SHP77 treated with DMSO at 0.1 percent for 48 hours (cell line): ENCODE results near the gene VPS16.
"Not testable (repeated sequence)": the region's sequence is repeated elsewhere in the genome, so short reads cannot be mapped to it uniquely, and the experiment has no call there.

Source experiments
- DNase-seq: peaks from one replicate; lab custom pipeline; 2025; lab: John Stamatoyannopoulos, UW

Gene VPS16

DNA sequence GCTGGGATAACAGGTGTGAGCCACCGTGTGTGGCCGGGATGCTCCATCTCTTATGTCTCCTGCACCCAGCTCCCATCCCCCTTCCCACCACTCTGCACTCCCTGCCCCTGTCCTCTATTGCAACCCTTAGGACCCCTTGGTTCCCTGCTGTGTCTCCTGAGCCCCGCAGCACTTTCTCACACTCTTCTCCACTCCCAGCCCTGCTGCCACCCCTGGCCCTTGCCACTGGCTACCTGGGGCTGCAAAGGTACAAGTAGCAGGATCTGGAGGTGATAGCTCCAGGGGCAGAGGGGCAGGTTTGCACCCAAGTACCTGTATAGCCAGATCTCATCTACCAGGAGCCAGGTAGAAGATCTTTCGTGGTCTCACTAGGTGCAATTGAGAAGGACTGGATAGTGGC is 33.5 kb upstream of the VPS16 start:
- DNase-seq: no peak

DNA sequence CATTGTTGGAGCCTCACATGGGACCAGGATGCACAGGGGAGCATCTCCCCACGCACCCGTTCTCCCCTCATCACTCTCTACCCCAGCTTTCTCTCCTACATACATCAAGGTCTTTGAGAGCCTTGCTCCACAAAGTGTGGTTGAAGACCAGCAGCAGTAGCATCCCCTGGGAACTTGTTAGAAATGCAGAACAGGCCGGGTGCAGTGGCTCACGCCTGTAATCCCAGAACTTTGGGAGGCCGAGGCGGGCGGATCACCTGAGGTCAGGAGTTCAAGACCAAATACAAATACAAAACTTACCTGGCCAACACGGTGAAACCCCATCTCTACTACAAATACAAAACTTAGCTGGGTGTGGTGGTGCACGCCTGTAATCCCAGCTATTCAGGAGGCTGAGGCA is 32.6 kb upstream of the VPS16 start:
- not testable (repeated sequence) for DNase-seq

DNA sequence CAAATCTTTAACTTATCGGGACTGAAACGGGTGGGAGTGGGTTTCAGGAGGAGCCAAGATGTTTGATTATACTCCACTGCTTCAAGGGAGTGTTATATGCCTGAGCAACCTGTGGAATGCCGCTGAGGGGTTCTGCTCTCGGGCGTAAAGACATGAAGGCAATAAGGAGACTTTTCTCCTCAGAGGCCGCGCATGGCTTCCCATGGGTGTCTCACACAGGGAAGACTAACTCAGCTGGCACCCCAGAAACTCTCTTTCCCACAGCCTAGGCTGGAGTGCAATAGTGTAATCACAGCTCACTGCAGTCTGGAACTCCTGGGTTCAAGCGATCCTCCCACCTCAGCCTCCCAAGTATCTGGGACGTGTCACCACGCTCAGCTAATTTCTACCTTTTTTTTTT is 30.9 kb upstream of the VPS16 start:
- no peak for DNase-seq

DNA sequence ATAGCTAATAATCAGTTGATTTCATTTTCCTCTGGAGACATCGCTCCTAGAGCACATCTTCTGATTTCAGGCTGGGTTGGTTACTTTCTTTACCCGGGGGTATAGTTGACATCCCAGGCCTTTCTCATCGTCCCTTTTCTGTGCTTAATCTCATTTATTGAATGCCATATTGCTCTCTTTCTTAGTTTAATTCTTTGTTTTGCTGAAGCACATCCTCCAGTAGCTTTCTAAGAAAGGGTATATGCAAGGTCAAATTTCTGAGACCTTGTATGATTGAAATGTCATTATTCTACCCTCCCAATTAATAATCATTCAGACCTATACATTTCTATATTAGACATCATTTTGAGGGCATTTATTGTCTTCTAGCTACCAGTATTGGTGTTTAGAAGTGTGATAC is 28.4 kb upstream of the VPS16 start:
- no peak for DNase-seq

DNA sequence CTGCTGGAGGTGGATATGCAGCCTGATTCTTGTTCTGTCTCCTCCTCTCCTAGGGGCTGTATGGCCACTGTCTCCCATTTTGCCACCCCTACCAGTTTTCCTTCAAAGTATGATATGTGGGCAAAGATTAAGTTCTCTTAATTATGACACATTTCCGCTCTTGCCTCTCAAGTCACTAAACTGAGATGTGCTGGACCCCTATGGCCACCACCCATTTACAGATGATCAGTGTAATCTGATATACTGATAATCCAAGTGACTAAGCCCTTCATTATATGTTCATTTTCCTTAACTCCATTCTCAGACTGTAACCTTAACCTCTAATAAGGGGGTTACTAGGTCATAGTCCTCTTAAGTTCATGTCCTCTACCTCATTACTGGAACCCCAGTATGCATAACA is 26.5 kb upstream of the VPS16 start:
- DNase-seq: no peak

DNA sequence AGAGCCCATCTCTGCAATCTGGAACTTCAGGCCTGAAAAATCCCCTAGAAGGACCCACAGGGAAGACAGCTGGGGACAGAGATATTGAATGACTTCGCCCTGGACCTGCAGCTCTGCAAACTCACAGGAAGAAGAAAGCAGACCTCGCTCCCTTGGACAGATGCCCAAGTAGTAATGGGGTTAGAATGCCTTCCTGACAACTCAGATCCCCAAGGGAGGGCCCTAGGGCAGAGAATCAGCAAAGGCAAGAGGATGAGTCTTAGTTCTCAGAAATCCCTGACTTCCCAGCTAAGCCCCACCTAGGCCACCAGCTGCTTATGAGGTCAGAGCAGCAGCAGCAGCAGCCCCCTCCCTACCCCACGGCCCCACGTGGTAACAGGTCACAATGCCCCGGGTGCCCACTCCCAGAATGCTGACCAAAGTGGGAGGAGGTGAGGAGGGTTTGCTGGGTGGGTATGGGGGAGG is 25.9 kb upstream of the VPS16 start, which contains the start of gene C20orf141:
C20orf141 (plus strand) TSS at position 401 of the 465 bp plus-strand sequence. CDS start 198 bp downstream, outside the sequence.
- no peak for DNase-seq

DNA sequence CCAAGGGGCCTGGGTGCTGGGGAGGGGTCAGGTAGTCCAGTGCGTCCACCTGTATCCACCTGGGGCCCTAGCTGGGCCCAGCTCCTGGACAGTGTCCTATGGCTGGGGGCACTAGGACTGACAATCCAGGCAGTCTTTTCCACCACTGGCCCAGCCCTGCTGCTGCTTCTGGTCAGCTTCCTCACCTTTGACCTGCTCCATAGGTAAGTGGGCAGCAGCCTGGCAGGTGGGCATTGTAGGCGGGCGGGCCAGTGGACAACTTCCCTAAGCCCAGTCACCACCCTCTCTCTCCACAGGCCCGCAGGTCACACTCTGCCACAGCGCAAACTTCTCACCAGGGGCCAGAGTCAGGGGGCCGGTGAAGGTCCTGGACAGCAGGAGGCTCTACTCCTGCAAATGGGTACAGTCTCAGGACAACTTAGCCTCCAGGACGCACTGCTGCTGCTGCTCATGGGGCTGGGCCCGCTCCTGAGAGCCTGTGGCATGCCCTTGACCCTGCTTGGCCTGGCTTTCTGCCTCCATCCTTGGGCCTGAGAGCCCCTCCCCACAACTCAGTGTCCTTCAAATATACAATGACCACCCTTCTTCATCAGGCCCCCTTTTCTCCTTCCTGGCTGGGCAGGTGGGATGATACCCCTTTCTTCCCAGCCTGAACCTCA is 25.2 kb upstream of the VPS16 start:
- DNase-seq: no peak

DNA sequence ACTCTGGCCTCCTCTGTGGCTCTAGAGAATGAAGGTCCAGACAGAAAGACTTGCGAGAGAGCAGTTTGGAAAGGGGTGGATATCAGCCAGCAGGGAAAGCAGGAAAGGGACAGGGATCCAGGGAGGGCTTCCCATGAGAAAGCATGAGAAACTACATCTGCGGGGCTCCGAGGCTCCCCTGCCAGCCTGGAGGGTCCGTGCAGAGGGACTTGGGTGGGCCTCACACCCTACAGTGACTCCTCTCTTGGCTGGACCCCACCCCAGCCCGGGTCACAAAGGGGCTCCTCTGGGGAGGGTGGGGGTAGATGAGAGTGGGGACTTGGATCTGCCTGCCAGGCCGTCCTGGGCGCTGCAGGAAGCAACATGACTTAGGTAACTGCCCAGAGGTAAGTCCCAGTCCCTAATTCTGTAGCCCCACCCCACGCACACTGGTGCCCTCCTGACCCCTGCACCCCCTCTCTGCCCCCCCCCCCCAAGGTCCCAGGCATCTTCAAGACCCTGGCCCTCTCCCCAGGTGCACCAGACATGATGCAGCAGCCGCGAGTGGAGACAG is 24.4 kb upstream of the VPS16 start, which contains the start of gene TMEM239:
TMEM239 (plus strand) TSS at position 335 of the 553 bp plus-strand sequence; CDS start at position 526, 191 bp downstream.
- DNase-seq: no peak

DNA sequence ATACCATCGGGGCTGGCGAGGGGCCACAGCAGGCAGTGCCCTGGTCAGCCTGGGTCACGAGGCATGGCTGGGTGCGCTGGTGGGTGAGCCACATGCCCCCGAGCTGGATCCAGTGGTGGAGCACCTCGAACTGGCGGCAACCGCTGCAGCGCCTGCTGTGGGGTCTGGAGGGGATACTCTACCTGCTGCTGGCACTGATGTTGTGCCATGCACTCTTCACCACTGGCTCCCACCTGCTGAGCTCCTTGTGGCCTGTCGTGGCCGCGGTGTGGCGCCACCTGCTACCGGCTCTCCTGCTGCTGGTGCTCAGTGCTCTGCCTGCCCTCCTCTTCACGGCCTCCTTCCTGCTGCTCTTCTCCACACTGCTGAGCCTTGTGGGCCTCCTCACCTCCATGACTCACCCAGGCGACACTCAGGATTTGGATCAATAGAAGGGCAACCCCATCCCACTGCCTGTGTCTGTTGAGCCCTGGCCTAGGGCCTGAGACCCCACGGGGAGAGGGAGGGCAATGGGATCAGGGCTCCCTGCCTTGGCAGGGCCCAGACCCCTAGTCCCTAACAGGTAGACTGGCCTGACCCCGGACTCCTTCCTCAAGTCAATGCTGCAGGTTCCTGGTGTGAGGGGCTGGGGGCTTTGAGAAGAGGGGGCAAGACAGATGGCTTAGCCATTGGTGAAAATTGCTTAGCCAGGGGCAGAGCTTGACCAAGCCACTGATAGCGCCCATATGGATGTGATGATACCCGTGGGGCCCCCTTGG is 23.8 kb upstream of the VPS16 start:
- no peak for DNase-seq

DNA sequence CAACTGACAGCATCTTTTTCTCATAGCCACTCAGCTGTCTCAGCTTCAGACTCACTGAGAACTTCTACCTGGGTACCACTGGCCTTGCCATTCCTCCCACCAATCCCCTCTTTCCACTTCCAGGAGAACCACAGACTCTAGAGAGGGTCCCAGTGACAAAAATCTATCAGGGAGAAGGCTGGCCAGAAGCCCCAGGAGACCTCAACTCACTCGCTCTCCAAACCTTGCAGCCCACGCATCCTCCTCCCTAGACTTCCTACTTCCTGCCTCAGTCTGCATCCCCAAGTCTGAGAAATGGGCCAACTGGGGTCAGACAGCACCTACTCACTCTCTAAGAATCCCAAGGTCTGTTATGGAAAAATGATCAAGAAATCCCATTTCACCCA is 23.2 kb upstream of the VPS16 start:
- DNase-seq: no peak

DNA sequence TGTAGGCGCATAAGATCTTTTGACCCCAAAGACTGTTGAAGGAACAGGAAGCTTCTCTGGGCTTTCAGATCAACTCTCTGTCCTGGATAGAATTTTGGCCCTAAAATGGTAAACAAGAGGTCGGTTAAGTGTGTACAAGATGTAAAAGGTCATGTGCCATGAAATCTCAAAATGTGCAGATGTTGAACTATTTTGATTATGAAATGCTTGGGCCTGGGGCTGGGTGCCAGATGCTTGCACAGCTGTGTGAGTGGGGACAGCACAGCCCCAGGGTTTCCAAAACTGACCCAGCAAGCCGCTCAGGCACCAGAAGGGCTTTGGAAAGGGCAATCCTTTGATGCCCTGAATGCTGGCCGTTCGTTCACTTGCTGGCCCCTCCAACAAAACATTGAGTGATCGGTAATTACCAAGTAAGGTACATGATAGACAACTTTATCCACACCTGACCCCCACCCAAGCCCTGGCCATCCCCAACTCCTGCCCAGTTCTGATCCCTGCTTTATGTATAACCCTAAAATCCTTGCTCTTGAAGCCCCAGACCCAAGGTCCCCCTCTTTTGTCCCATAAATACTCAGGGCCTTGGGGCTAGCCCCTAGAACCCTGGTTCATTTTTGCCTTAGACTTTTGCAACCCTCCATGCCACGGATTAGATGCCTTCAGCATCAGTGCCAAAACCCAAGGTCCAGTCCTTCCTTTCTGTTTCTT is 22.5 kb upstream of the VPS16 start:
- DNase-seq: no peak

DNA sequence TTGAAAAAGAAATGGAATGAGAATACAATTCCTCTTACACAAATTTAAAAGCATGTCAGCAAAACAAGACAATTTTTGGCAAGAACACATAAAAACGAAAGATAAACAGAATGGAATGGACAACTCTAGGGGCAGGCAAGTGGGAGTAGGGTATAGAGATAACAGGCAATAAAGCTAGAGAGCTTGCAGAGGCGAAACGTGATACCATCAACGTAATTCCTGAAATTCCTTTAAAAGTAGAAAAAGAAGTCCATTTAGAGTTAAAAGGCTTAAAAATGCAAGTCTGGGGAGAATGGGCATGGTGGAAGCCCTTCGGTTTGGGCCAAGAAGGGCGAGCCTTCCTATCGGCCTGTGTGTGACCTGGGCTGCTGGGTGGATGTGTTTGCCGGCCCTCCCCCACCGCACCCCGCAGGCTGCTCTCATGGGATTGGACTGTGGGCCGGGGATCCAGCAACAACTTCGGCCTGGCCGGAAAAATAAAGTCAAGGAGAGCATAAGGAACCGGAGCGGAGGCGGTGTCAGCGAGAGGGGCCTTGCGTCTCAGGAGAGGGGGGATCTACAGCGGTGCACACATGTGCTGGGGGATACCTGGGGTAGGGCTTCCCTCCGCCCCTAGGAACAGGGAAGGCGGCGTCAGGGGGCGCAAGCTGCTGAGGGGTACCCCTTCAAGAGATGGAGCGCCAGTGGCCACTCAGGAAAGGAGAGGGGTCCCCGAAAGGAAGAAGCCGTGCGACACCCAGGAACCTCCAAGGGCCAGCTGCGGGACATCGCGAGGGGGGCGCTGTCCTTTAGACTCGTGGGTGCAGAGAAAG is 20.3 kb upstream of the VPS16 start:
- DNase-seq: no peak

DNA sequence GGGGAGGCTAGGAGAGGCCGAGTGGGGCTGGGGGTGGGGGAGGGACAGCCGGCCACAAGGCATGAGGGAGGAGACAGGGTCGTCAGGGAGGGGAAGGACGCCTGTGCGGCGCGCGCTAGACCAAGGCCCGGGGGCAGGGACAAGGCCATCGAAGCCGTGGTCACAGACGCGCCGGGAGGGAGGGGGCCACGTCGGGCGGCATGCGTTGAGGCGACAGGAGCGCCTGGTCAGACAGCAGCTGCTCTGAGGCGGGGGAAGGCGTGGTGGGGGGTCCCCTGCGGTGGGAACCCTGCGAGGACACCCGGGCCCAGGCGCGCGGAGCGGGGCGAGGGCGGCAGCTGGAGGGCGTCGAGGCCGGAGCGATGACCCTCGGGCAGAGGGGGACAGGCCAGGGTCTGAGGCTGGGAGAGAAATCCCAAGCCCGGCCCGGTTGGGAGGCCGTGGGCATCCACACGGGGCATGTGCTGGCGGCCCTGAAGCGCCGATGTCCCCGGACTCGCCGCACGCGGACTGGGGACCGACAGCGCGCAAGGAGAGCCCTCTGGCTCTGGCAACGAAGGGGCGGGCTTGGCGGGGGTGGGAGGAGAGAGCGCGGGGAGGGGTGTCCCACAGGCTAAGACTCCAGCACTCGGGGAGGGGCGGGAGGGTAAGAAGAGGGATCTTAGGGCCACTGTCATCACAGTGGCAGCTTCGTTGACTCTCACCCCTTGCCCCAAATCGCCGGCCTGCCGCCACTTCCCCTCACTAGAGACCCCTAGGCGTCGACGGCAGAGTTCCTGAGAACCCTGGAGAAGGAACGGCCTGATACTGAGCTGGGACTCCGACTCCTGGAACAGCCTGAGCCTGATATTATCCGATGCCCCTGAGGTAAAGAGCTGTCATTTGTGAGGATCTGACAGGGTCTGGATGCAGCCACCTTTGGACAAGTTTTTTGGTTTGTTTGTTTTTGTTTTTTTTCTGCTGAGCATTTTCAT is 19.4 kb upstream of the VPS16 start:
- no peak for DNase-seq

DNA sequence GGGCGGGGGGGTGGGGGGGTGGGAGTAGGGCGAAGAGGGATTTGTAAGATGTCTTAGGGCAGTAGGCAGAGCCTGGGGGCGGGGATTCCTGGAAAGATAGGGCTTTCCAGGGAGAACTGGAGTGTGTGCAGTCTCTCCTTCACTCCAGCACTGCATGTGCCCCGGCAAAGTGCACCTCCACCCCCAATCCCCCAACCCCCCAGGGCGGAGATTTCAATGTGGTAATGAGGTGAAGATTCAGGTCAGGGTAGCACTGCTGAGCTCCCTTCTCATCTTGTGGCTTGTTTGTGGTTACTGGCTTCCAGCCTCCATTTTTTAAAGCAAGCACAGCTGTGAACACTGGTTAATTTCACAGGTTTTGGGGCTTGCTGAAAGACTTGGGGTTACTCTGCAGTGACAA is 18.5 kb upstream of the VPS16 start:
- no peak for DNase-seq

DNA sequence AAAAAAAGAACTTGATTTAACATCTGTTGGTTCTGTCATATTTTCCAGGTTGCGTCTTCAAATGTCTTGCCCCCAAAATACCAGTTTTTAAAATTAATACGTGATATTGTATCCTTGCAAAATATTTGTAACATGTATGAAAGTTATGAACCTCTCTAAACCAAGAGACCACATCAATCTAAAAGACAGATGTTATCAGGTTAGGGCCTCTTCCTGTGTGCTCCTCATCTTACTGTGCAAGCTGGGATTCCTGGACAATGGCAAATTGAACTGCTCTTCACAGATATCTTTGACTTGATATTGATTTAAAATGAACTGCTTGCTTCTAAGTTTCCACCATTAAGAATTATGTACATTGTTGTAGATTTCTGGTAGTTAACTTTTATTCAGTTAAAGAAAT is 14.8 kb upstream of the VPS16 start:
- DNase-seq: no peak

DNA sequence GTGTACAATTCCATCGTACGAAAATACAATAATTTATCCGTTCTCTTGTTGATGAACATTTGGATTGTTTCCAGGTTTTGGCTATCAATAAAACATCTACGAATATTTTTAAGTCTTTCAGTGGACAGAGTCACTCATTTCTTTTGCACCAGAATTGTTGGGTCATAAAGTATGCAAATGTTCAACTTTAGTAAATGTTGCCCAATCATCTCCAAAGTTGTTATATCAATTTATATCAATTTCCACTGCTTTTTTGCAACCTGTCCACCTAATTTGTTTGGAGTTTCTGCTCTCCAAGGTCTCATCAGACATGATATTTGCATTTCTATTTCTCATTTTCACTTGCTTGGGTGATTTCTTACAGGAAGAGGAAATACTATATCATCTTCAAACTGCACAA is 13.9 kb upstream of the VPS16 start:
- DNase-seq: no peak

DNA sequence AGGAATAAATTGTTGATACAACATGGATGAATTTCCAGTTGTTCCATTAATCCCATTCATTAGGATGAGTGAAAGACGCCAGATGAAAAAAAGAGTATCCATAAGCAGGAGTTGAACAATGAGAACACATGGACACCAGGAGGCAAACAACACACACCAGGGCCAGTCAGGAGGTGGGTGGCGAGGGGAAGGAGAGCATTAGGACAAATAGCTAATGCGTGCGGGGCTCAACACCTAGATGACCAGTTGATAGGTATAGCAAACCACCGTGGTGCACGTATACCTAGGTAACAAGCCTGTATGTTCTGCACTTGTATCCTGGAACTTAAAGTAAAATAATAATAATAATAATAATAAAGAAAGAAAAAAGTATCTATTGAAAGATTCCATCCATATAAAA is 11.2 kb upstream of the VPS16 start:
- DNase-seq: no peak

DNA sequence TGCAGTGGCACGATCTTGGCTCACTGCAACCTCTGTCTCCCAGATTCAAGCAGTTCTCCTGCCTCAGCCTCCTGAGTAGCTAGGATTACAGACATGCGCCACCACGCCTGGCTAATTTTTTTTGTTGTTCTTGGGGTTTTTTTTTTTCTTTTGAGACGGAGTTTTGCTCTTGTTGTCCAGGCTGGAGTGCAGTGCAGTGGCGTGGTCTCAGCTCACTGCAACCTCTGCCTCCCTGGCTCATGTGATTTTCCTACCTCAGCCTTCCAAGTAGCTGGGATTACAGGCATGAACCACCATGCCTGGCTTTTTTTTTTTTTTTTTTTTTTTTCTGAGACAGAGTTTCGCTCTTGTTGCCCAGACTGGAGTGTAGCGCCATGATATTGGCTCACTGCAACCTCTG is 9.3 kb upstream of the VPS16 start:
- not testable (repeated sequence) for DNase-seq

DNA sequence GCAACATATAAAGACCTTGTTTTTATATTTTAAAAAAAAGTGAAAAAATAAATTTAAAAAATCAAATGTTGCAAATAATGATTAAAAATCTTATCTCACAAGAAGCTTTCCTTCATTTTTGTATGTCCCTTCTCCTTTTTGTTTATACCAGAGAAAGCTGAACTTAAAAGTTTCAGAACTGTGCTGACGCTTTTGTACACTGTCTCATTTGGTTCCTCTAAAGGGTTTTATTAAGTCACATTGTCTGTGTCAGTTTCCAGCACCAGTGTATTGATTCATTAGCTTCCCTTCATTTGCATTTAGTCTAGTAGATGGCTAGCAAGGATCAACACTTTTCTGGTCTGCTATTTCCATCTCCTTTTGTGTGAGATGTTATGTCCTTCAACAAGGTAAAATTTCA is 6.8 kb upstream of the VPS16 start:
- DNase-seq: no peak

DNA sequence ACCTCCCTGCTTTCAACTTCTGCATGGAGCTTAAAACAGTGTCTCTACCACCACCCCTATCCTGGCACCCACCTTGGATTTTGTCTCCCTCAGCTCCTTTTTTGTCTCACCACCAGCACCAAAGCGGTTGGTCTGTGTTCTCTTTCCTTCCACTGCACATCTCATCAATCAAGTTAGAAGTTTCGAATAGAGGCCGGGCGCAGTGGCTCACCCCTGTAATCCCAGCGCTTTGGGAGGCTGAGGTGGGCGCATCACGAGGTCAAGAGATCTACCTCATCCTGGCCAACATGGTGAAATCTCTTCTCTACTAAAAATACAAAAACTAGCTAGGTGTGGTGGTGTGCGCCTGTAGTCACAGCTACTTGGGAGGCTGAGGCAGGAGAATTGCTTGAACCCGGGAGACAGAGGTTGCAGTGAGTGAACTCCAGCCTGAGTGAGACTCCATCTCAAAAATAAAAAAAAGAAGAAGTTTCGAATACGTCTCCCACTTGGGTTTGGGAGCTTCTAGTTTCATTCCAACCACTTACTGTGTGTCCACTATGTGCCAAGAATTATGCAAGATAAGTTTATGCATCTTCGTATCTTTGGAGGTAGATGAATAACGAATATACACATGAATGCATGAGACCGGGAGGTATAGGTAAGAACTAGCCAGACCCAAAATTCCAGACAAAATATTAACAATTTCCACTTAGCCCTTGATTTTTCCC is 6.0 kb upstream of the VPS16 start:
- no peak for DNase-seq
